GM23338 (cell line): ENCODE measurements around the gene SUN2. TPM values are rescaled to one million over a fixed set of nuclear protein-coding genes. Genes with fewer than 3 reads are reported as not detected.

Source experiments
- ATAC-seq: fragments of 200-7000 bp; cut with Tn5 transposase; 3 replicates; pipeline ENCODE4 v1.9.1; 2020
- DNase-seq: peaks from one replicate; pipeline ENCODE4 v3.0.0-alpha.2; 2015; ENCODE audit warnings: low spot score
- H2AFZ ChIP-seq: fragments of 200-600 bp; sonication (generic); 2 replicates; pipeline ENCODE4 v1.8.0; 2016; ENCODE audit warnings: antibody characterized with exemption, mild to moderate bottlenecking, moderate library complexity
- H3F3A ChIP-seq: fragments of 200-600 bp; sonication (generic); replicated peaks from 2 replicates; pipeline ENCODE4 v1.8.0; 2017; ENCODE audit warnings: antibody characterized with exemption, mixed run types, low read depth
- H3K27ac ChIP-seq: fragments of 200-600 bp; sonication (generic); 2 replicates; pipeline ENCODE4 v1.6.1; 2016; ENCODE audit warnings: low read depth
- H3K27me3 ChIP-seq: fragments of 200-600 bp; sonication (generic); 2 replicates; pipeline ENCODE4 v1.8.0; 2016; ENCODE audit warnings: mild to moderate bottlenecking, mixed run types, moderate library complexity; ENCODE audit not compliant: insufficient read depth
- H3K36me3 ChIP-seq: fragments of 200-600 bp; sonication (generic); 2 replicates; pipeline ENCODE4 v1.8.0; 2016; ENCODE audit warnings: mild to moderate bottlenecking; ENCODE audit not compliant: insufficient read depth
- H3K4me1 ChIP-seq: fragments of 200-600 bp; sonication (generic); 2 replicates; pipeline ENCODE4 v1.8.0; 2016; ENCODE audit warnings: mild to moderate bottlenecking, moderate library complexity; ENCODE audit not compliant: insufficient read depth
- H3K4me2 ChIP-seq: fragments of 200-600 bp; sonication (generic); 2 replicates; pipeline ENCODE4 v1.7.1; 2017; ENCODE audit warnings: mixed run types
- H3K4me3 ChIP-seq: fragments of 200-600 bp; sonication (generic); 2 replicates; pipeline ENCODE4 v1.6.1; 2016; ENCODE audit warnings: mixed run types
- H3K79me2 ChIP-seq: fragments of 200-600 bp; sonication (generic); replicated peaks from 2 replicates; pipeline ENCODE4 v1.8.0; 2017; ENCODE audit warnings: mild to moderate bottlenecking; ENCODE audit not compliant: insufficient read depth
- H3K9me2 ChIP-seq: fragments of 200-600 bp; sonication (generic); 2 replicates; pipeline ENCODE4 v1.8.0; 2017; ENCODE audit not compliant: insufficient read depth
- H4K20me1 ChIP-seq: fragments of 200-600 bp; sonication (generic); replicated peaks from 2 replicates; pipeline ENCODE4 v1.8.0; 2017; ENCODE audit warnings: mild to moderate bottlenecking; ENCODE audit not compliant: insufficient read depth
- H3K27ac Mint-ChIP-seq: 2 replicates; pipeline ENCODE4 v1.8.0; 2020; ENCODE audit warnings: inconsistent platforms, mild to moderate bottlenecking, moderate library complexity, mixed read lengths
- H3K27me3 Mint-ChIP-seq: 3 replicates; pipeline ENCODE4 v1.8.0; 2022; ENCODE audit warnings: low read depth, mild to moderate bottlenecking, moderate library complexity, mixed read lengths, inconsistent platforms; ENCODE audit not compliant: insufficient read depth, poor library complexity
- H3K36me3 Mint-ChIP-seq: 3 replicates; pipeline ENCODE4 v1.8.0; 2021; ENCODE audit warnings: low read depth, mild to moderate bottlenecking, inconsistent platforms, moderate library complexity, mixed read lengths
- H3K4me1 Mint-ChIP-seq: 3 replicates; pipeline ENCODE4 v1.8.0; 2020; ENCODE audit warnings: mild to moderate bottlenecking, inconsistent platforms, mixed read lengths
- H3K4me3 Mint-ChIP-seq: 3 replicates; pipeline ENCODE4 v1.8.0; 2021; ENCODE audit warnings: moderate library complexity, mild to moderate bottlenecking, inconsistent platforms, mixed read lengths
- H3K9me3 Mint-ChIP-seq: 3 replicates; pipeline ENCODE4 v1.8.0; 2020; ENCODE audit warnings: moderate library complexity, mild to moderate bottlenecking, inconsistent platforms, mixed read lengths
- CTCF ChIP-seq, 2 experiments: fragments of 200-600 bp in 1 of 2; sonication (generic) in 1 of 2; conservative IDR thresholded peaks; 2 replicates each; pipeline versions ENCODE4 v1.5.1 to v1.6.1; 2016 to 2017; ENCODE audit warnings: antibody characterized with exemption in 2 of 2, low read depth in 2 of 2, mild to moderate bottlenecking in 2 of 2, moderate library complexity in 1 of 2
- ETS1 ChIP-seq: IDR thresholded peaks from 2 replicates; pipeline ENCODE4 v1.6.1; 2016; ENCODE audit warnings: antibody characterized with exemption
- EZH2 ChIP-seq: fragments of 200-600 bp; sonication (generic); IDR thresholded peaks from one replicate; pipeline ENCODE4 v1.8.0; 2017; ENCODE audit warnings: antibody characterized with exemption, mild to moderate bottlenecking, low read depth; ENCODE audit not compliant: unreplicated experiment
- EZH2phosphoT487 ChIP-seq: fragments of 200-600 bp; sonication (generic); IDR thresholded peaks from one replicate; pipeline ENCODE4 v1.8.1; 2018; ENCODE audit warnings: antibody characterized with exemption; ENCODE audit not compliant: unreplicated experiment
- JUNB ChIP-seq: IDR thresholded peaks from one replicate; pipeline ENCODE4 v1.6.1; 2016; ENCODE audit warnings: antibody characterized with exemption; ENCODE audit not compliant: unreplicated experiment
- NANOG ChIP-seq: IDR thresholded peaks from 2 replicates; pipeline ENCODE4 v1.6.1; 2016; ENCODE audit warnings: antibody characterized with exemption, borderline replicate concordance
- ZNF114 ChIP-seq: fragments of 250-450 bp; sonication (Bioruptor Pico); IDR thresholded peaks from 2 replicates; pipeline ENCODE4 v1.5.0; 2020; ENCODE audit warnings: mild to moderate bottlenecking, moderate library complexity
- polyA plus RNA-seq: library from polyadenylated mRNA; unstranded; fragments of >200 nt; fragmentation: Nextera tagmentation; extraction: Ambion mirVana; gene quantifications from 2 replicates; pipeline ENCODE4 v1.2.1, GENCODE V29; 2016
- total RNA-seq: library from RNA; depleted of rRNA; stranded (reverse); fragments of >200 nt; shearing (Covaris generic); gene quantifications from 2 replicates; pipeline ENCODE4 v1.2.3, GENCODE V29; 2014
- TF ChIP-seq, protein P1 (sequence below): IDR thresholded peaks from one replicate; pipeline ENCODE4 v1.6.1; 2018; ENCODE audit warnings: antibody characterized with exemption; ENCODE audit not compliant: unreplicated experiment

The SUN2 gene
- total and polyA plus RNA-seq, 2 experiments from 2014 or later = 7.2 to 17.6 TPM

GRCh38 chr22:38789606-38790005, 33.8 kb upstream of the SUN2 start:
- no peak overlapping the region for H3K27ac Mint-ChIP-seq
- no peak for DNase-seq
- H3F3A ChIP-seq = no peaks in the 10 kb centered on the region; the same call in 1 of the 2 replicates
- H3K27me3 ChIP-seq = no peaks in the 10 kb centered on the region
- H4K20me1 ChIP-seq = no peaks in the 10 kb centered on the region; the same call in 1 of the 2 replicates
- H3K79me2 ChIP-seq = no peaks in the 10 kb centered on the region
- H3K4me1 Mint-ChIP-seq = peaks cover 4% of the 10 kb centered on the region; the same call in 2 of the 3 replicates
- H3K9me2 ChIP-seq = no peaks in the 10 kb centered on the region
- no peak overlapping the region for H3K27ac ChIP-seq
- peaks cover 1% of the 10 kb centered on the region for H3K27me3 Mint-ChIP-seq
- TF ChIP-seq, protein P1, sequence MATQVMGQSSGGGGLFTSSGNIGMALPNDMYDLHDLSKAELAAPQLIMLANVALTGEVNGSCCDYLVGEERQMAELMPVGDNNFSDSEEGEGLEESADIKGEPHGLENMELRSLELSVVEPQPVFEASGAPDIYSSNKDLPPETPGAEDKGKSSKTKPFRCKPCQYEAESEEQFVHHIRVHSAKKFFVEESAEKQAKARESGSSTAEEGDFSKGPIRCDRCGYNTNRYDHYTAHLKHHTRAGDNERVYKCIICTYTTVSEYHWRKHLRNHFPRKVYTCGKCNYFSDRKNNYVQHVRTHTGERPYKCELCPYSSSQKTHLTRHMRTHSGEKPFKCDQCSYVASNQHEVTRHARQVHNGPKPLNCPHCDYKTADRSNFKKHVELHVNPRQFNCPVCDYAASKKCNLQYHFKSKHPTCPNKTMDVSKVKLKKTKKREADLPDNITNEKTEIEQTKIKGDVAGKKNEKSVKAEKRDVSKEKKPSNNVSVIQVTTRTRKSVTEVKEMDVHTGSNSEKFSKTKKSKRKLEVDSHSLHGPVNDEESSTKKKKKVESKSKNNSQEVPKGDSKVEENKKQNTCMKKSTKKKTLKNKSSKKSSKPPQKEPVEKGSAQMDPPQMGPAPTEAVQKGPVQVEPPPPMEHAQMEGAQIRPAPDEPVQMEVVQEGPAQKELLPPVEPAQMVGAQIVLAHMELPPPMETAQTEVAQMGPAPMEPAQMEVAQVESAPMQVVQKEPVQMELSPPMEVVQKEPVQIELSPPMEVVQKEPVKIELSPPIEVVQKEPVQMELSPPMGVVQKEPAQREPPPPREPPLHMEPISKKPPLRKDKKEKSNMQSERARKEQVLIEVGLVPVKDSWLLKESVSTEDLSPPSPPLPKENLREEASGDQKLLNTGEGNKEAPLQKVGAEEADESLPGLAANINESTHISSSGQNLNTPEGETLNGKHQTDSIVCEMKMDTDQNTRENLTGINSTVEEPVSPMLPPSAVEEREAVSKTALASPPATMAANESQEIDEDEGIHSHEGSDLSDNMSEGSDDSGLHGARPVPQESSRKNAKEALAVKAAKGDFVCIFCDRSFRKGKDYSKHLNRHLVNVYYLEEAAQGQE = no peak
- TF ChIP-seq JUNB (no peak), EZH2phosphoT487 (no peak), ZNF114 (CRISPR knock-in tag) (no peak), EZH2 (no peak), ETS1 (no peak), CTCF (conservative IDR thresholded peaks at IDR 0.05; ENCODE audit: low read depth in 2 of 2) (no peak)
- no peaks in the 10 kb centered on the region for H3K36me3 ChIP-seq
- H3K4me2 ChIP-seq = no peak overlapping the region
- no peak for ATAC-seq
- no peak overlapping the region for H3K4me3 ChIP-seq
- H3K9me3 Mint-ChIP-seq = no peaks in the 10 kb centered on the region
- no peak overlapping the region for H3K4me3 Mint-ChIP-seq
- no peaks in the 10 kb centered on the region; the same call in 2 of the 3 replicates for H3K36me3 Mint-ChIP-seq
- peaks cover 7% of the 10 kb centered on the region; the same call in 1 of the 2 replicates for H3K4me1 ChIP-seq
- no peak overlapping the region for H2AFZ ChIP-seq

DNA sequence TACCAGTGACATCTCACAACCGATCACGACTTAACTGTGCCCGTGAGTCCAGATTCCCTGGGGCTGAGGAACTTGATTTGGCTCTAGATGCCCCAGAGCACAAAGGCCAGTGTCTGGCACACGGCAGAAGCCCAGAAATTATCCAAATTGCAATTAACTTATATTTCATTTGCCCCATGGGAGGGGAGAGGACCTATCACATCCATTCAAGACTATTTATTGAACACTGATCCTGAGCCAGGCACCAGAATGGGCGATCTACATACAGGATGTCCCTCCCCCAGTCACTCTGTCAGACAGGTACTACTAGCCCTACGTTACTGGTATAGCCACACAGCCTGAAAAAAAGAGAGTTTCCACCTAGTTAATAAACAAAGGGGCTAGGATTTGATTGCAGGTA, 33.0 kb upstream of the SUN2 start:
- no peak for ATAC-seq
- peaks cover 7% of the 10 kb centered on the region; the same call in 1 of the 2 replicates for H3K4me1 ChIP-seq
- no peak overlapping the region for H3K27ac ChIP-seq
- H2AFZ ChIP-seq = no peak overlapping the region
- H3K27me3 Mint-ChIP-seq = peaks cover 1% of the 10 kb centered on the region
- no peaks in the 10 kb centered on the region; the same call in 1 of the 2 replicates for H3F3A ChIP-seq
- H3K4me2 ChIP-seq = no peak overlapping the region
- no peaks in the 10 kb centered on the region; the same call in 1 of the 2 replicates for H4K20me1 ChIP-seq
- no peak overlapping the region for H3K4me3 ChIP-seq
- no peaks in the 10 kb centered on the region for H3K79me2 ChIP-seq
- H3K9me3 Mint-ChIP-seq = no peaks in the 10 kb centered on the region
- no peaks in the 10 kb centered on the region for H3K36me3 ChIP-seq
- no peaks in the 10 kb centered on the region for H3K9me2 ChIP-seq
- H3K4me3 Mint-ChIP-seq = no peak overlapping the region
- H3K36me3 Mint-ChIP-seq = no peaks in the 10 kb centered on the region; the same call in 2 of the 3 replicates
- no peak overlapping the region for H3K27ac Mint-ChIP-seq
- DNase-seq = no peak
- peaks cover 4% of the 10 kb centered on the region for H3K4me1 Mint-ChIP-seq
- no peaks in the 10 kb centered on the region for H3K27me3 ChIP-seq
- TF ChIP-seq EZH2phosphoT487 (no peak), CTCF (conservative IDR thresholded peaks at IDR 0.05; ENCODE audit: low read depth in 2 of 2) (no peak), NANOG (no peak)
